Panc1 (cell line): Measurements from ENCODE around the gene CDKAL1.

ENCODE experiments used
- POLR2AphosphoS5 ChIP-seq: IDR thresholded peaks from 2 replicates; pipeline ENCODE4 v1.6.1; 2012; ENCODE audit warnings: mild to moderate bottlenecking, low read depth, low read length, moderate library complexity
- TF ChIP-seq, protein P1 (sequence below): fragments of 450-650 bp; IDR thresholded peaks from 2 replicates; pipeline ENCODE4 v1.5.1; 2017; ENCODE audit warnings: mild to moderate bottlenecking

DNA sequence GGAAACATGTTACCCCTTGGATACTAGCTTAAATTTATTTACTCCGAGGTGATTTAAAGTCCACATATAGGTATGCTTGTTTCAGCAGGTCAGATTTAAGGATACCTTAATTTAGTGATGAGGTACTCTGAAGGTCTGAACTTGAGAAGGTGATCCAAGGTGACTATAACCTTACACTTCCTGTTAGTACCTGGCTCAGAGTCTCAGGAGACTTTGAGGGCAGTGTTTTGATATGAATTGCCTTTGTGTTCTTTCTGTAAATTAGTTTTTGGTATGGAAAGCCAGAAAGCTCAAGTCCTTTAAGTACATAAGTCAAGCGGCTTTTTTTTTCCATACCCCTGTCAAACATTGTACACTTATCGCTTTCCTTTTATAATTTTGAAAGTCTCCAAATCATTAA lies 489.0 kb downstream of the CDKAL1 start:
- TF ChIP-seq, protein P1, sequence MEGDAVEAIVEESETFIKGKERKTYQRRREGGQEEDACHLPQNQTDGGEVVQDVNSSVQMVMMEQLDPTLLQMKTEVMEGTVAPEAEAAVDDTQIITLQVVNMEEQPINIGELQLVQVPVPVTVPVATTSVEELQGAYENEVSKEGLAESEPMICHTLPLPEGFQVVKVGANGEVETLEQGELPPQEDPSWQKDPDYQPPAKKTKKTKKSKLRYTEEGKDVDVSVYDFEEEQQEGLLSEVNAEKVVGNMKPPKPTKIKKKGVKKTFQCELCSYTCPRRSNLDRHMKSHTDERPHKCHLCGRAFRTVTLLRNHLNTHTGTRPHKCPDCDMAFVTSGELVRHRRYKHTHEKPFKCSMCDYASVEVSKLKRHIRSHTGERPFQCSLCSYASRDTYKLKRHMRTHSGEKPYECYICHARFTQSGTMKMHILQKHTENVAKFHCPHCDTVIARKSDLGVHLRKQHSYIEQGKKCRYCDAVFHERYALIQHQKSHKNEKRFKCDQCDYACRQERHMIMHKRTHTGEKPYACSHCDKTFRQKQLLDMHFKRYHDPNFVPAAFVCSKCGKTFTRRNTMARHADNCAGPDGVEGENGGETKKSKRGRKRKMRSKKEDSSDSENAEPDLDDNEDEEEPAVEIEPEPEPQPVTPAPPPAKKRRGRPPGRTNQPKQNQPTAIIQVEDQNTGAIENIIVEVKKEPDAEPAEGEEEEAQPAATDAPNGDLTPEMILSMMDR, result no peak
- TF ChIP-seq POLR2AphosphoS5, result no peak
